ENCODE measurements around the gene TNRC6C.

Gene TNRC6C, protein sequence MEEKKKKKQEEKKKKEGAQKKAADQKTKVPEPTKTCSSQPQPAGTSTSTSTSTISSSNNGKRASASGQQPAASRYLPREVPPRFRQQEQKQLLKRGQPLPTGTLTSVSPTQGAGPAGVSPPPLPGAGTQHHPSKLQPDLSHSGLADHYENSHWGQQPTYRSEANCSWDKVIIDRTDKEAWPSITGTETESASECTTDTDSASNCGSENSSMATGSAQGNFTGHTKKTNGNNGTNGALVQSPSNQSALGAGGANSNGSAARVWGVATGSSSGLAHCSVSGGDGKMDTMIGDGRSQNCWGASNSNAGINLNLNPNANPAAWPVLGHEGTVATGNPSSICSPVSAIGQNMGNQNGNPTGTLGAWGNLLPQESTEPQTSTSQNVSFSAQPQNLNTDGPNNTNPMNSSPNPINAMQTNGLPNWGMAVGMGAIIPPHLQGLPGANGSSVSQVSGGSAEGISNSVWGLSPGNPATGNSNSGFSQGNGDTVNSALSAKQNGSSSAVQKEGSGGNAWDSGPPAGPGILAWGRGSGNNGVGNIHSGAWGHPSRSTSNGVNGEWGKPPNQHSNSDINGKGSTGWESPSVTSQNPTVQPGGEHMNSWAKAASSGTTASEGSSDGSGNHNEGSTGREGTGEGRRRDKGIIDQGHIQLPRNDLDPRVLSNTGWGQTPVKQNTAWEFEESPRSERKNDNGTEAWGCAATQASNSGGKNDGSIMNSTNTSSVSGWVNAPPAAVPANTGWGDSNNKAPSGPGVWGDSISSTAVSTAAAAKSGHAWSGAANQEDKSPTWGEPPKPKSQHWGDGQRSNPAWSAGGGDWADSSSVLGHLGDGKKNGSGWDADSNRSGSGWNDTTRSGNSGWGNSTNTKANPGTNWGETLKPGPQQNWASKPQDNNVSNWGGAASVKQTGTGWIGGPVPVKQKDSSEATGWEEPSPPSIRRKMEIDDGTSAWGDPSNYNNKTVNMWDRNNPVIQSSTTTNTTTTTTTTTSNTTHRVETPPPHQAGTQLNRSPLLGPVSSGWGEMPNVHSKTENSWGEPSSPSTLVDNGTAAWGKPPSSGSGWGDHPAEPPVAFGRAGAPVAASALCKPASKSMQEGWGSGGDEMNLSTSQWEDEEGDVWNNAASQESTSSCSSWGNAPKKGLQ (N-terminal part only)

DNA sequence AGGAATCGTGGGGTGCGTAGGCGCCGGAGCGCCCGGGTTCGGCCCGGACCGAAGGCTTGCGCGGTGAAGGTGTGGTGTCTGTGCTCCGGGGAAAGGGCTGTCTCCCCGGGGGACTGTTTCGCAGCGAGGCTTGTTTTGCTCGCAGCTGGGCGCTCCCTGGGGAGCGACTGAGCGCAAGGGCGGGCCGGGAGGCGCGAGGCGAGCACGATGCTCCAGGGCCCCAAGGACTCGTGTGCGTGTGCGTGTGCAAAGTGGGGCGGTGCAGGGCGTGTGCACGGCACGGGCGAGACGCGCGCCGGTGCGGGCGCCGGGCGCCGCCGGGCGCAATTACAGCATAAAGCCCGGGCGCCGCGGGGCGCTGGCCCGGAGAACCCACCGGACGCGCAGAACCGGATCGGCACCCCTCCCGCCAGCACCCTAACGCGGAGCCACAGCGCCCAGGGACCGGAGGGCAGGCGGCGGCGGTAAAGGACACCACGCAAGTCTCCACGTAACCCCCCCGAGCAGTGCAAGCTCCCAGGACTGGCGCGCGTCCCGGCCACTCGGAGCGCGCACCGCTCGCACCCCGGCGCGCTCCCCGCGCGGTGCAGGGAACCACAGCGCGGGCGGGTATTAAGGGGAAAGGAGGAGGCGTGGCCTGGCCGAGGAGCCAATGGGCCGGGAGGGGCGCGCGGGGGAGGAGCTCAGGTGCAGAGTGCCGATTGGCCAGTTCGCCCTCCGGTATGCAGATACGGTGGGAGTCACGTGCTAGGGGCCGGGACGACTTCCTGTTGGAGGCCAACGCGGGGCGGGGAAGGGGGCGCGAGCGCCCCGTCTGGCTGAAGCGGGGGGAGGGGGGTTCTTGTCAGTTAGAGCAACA lies at the start of gene TNRC6C:
Gene TNRC6C, plus strand, starts transcription at position 847 of the 859 bp plus-strand sequence. CDS start 45,504 bp downstream, outside the sequence.
- TF ChIP-seq, protein P1, sequence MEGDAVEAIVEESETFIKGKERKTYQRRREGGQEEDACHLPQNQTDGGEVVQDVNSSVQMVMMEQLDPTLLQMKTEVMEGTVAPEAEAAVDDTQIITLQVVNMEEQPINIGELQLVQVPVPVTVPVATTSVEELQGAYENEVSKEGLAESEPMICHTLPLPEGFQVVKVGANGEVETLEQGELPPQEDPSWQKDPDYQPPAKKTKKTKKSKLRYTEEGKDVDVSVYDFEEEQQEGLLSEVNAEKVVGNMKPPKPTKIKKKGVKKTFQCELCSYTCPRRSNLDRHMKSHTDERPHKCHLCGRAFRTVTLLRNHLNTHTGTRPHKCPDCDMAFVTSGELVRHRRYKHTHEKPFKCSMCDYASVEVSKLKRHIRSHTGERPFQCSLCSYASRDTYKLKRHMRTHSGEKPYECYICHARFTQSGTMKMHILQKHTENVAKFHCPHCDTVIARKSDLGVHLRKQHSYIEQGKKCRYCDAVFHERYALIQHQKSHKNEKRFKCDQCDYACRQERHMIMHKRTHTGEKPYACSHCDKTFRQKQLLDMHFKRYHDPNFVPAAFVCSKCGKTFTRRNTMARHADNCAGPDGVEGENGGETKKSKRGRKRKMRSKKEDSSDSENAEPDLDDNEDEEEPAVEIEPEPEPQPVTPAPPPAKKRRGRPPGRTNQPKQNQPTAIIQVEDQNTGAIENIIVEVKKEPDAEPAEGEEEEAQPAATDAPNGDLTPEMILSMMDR (conservative IDR thresholded peaks at IDR 0.05; ENCODE audit: control insufficient read depth, insufficient read depth, low read depth, low read length): no peak
- DNase-seq (ENCODE audit: low read depth): peak; percentile 97

DNA sequence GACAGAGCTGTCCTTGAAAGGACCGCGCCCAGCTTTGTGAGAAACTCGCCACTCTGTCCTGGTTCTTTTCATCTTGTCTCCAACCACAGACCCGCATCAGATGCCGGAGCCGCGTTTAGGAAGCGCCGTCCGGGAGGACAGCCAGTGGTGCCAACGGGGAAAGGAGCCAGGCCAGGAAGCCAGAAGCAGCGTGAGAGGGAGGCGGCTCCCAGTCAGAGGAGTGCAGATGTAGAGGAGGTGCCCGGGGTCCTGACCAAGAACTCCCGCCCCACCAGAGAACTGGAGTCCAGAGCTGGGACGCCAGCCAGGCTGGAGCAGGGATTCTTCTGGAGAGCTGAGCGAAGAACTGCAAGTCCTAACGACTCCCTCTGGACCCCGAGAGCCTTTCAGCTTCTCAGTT lies 49.3 kb upstream of the TNRC6C start:
- TF ChIP-seq, protein P1 (conservative IDR thresholded peaks at IDR 0.05; ENCODE audit: control insufficient read depth, insufficient read depth, low read depth, low read length): no peak
- no peak overlapping the region for H3K4me3 ChIP-seq (ENCODE audit: control insufficient read depth, low read depth, low read length)
- no peak for DNase-seq (ENCODE audit: low read depth)

More for the DNA sequence above, at the start of gene TNRC6C:
- H3K4me3 ChIP-seq (ENCODE audit: control insufficient read depth, low read depth, low read length): peak within 1 kb of the TSS; percentile 57

DNA sequence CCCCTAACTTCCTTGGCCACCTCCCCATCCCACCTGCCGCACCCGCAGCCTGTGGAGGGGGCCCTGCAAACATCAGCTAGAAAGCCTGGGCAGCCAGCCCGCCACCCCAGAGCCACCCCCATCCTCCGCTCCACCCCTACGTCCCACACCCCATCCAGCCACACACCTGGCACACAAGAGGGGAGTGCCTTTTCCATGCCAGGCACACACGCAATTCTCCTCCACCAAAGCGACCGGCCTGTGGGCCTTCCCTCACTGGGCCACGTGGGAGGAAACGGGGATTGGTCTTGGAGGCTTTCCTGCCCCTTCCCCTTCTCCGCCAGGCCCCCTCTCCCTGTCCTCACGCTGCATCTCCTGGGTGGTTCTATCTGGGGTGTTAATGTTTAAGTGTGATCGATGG lies 48.7 kb upstream of the TNRC6C start:
- H3K4me3 ChIP-seq (ENCODE audit: control insufficient read depth, low read depth, low read length): no peak overlapping the region
- no peak for DNase-seq (ENCODE audit: low read depth)
- TF ChIP-seq, protein P1 (conservative IDR thresholded peaks at IDR 0.05; ENCODE audit: control insufficient read depth, insufficient read depth, low read depth, low read length): no peak

DNA sequence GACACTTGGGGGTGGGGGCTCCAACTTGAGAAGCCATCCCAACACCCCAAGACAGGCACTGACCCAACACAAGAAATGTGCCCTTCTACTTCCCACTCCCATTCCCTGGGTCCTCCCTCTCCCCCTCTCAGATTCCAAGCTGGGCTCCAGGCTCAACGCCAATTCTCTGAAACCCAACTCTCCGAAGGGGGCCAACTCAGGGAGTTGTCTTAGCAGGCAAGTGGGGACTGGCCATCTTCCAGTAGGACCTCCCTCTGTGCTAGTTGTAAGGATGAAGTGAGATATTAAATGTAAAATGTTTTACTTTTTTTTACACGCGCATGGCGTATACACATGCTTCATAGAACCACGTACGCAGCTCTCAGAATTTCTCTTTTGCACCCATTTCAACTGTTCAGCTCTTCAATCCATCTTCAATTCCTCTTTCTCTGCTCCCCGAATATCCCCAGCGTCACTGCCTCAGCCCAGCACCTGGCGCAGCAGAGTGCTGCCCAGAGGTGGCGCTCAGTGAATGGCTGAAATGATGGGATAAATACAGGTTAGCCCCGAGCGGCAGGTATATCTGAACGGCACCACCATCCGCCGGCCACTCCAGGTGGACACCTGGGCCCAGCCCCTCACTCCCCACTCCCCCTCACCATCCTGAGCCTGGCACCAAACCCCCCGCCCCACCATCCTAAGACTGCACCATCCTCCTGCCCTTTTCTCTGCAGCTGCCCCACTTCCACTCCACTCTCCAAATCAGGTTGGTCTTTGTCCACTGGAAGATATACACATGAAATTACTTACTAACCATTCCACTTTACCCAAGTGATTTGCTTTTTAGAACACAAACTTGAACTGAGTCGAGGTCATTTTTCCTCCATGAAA lies 43.9 kb upstream of the TNRC6C start:
- TF ChIP-seq, protein P1 (conservative IDR thresholded peaks at IDR 0.05; ENCODE audit: control insufficient read depth, insufficient read depth, low read depth, low read length): no peak
- H3K4me3 ChIP-seq (ENCODE audit: control insufficient read depth, low read depth, low read length): no peak overlapping the region
- no peak for DNase-seq (ENCODE audit: low read depth)

DNA sequence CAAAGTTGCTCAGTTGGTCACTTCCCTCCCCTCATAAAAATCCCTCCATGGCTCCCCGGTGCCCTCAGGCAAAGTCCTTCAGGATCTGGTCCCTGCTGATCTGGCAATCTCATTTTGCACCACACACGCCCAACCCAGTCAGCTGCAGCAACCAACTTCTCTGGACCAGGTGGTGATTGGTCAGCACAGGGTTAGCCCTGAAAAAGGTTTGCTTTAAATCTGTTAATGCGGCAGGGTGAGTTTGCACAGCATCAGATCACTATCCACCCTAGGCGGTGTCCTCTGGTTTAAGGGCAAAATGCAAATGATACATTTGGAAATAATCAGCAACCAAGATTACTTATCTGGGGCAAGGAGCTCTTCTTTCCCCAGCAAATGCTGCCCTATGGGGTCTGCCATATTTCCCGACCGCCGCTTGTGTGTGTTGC lies 42.9 kb upstream of the TNRC6C start:
- H3K4me3 ChIP-seq (ENCODE audit: control insufficient read depth, low read depth, low read length): no peak overlapping the region
- DNase-seq (ENCODE audit: low read depth): no peak
- TF ChIP-seq, protein P1 (conservative IDR thresholded peaks at IDR 0.05; ENCODE audit: control insufficient read depth, insufficient read depth, low read depth, low read length): no peak
